CD4-positive, alpha-beta T cell treated with Interferon alpha-2 for 1 hour (primary cell): ENCODE results near the gene TIMM23.
A peak's percentile ranks its signal among the peaks of the same experiment; 100 is the strongest.
"Not testable (repeated sequence)": the region's sequence is repeated elsewhere in the genome, so short reads cannot be mapped to it uniquely, and the experiment has no call there.

Source experiments
- DNase-seq, 2 donors: peaks; one replicate each; pipeline ENCODE4 v3.0.0-alpha.2; 2020 to 2022

The TIMM23 gene

GRCh38 chr10:45972106-45972812 is at the start of gene TIMM23:
TIMM23 (plus strand) TSS chr10:45972489; CDS start chr10:45972625, 136 bp downstream.
- DNase-seq: peak; percentile 83 to 90

GRCh38 chr10:45926790-45927189 is 45.5 kb upstream of the TIMM23 start:
- DNase-seq: not testable (repeated sequence)

GRCh38 chr10:45931305-45931704 is 41.0 kb upstream of the TIMM23 start:
- DNase-seq: not testable (repeated sequence)

GRCh38 chr10:45934788-45935187 is 37.5 kb upstream of the TIMM23 start:
- DNase-seq: not testable (repeated sequence)

- not testable (repeated sequence) for DNase-seq
These were observed 33.1 kb upstream of the TIMM23 start for GRCh38 chr10:45939176-45939697.

GRCh38 chr10:45941196-45941595 is 31.1 kb upstream of the TIMM23 start:
- DNase-seq: not testable (repeated sequence)

- not testable (repeated sequence) for DNase-seq
These were observed 26.8 kb upstream of the TIMM23 start for GRCh38 chr10:45945476-45945875.

- not testable (repeated sequence) for DNase-seq
These were observed 24.9 kb upstream of the TIMM23 start for GRCh38 chr10:45947363-45947762.

- DNase-seq: not testable (repeated sequence)
These were observed 23.5 kb upstream of the TIMM23 start for GRCh38 chr10:45948801-45949200.

GRCh38 chr10:45954367-45954766 is 17.9 kb upstream of the TIMM23 start:
- not testable (repeated sequence) for DNase-seq

- not testable (repeated sequence) for DNase-seq
These were observed 15.7 kb upstream of the TIMM23 start for GRCh38 chr10:45956634-45957033.

- DNase-seq: not testable (repeated sequence)
These were observed 14.4 kb upstream of the TIMM23 start for GRCh38 chr10:45957928-45958327.

GRCh38 chr10:45962686-45963452 is 9.4 kb upstream of the TIMM23 start:
- DNase-seq: not testable (repeated sequence)

GRCh38 chr10:45971019-45971418 is 1.3 kb upstream of the TIMM23 start:
- not testable (repeated sequence) for DNase-seq

GRCh38 chr10:45971742-45972105 is 565 bp upstream of the TIMM23 start:
- peak in 1 of 2 donors; percentile 12 for DNase-seq

- not testable (repeated sequence) for DNase-seq
These were observed 502 bp downstream of the TIMM23 start for GRCh38 chr10:45972813-45973169.

- DNase-seq: not testable (repeated sequence)
These were observed 1.8 kb downstream of the TIMM23 start for GRCh38 chr10:45974041-45974440.

GRCh38 chr10:45978554-45978953 is 6.3 kb downstream of the TIMM23 start:
- DNase-seq: not testable (repeated sequence)

GRCh38 chr10:45981367-45981766 is 9.1 kb downstream of the TIMM23 start:
- DNase-seq: not testable (repeated sequence)

- peak; percentile 48 to 73 for DNase-seq
These were observed 11.4 kb downstream of the TIMM23 start for GRCh38 chr10:45983538-45984186.

GRCh38 chr10:45984473-45984872 is 12.2 kb downstream of the TIMM23 start:
- not testable (repeated sequence) for DNase-seq

GRCh38 chr10:45985590-45985989 is 13.3 kb downstream of the TIMM23 start:
- not testable (repeated sequence) for DNase-seq

- no peak for DNase-seq
These were observed 25.3 kb downstream of the TIMM23 start for GRCh38 chr10:45997557-45997956.
